GM12878 (cell line): ENCODE data around the gene MAST2.

Source experiments
- ETV6 ChIP-seq, 2 experiments: fragments of 450-650 bp in 1 of 2; IDR thresholded peaks in 1 of 2; conservative IDR thresholded peaks in 1 of 2; 2 replicates each; pipeline ENCODE4 v1.6.1; 2014; ENCODE audit warnings: antibody characterized with exemption in 1 of 2, borderline replicate concordance in 1 of 2, low read depth in 1 of 2, mild to moderate bottlenecking in 1 of 2, moderate library complexity in 1 of 2
- TF ChIP-seq, protein P1 (sequence below): IDR thresholded peaks from 2 replicates; pipeline ENCODE4 v1.6.1; 2011; ENCODE audit warnings: mild to moderate bottlenecking, low read depth, low read length, moderate library complexity; ENCODE audit not compliant: insufficient replicate concordance
- TF ChIP-seq, protein P2 (sequence below): IDR thresholded peaks from 2 replicates; pipeline ENCODE4 v1.6.1; 2012; ENCODE audit warnings: low read depth, low read length, improper control_type of control experiment
- TF ChIP-seq, protein P3 (sequence below): fragments of 450-650 bp; formaldehyde crosslinking; IDR thresholded peaks from 2 replicates; pipeline ENCODE4 v1.5.0; 2022; ENCODE audit warnings: mild to moderate bottlenecking, missing genetic modification characterization
- TF ChIP-seq, protein P4 (sequence below): IDR thresholded peaks from 2 replicates; pipeline ENCODE4 v1.6.1; 2012; ENCODE audit warnings: mild to moderate bottlenecking, low read depth, low read length
- TF ChIP-seq, protein P5 (sequence below): IDR thresholded peaks from 2 replicates; pipeline ENCODE4 v1.6.1; 2012; ENCODE audit warnings: low read length, inconsistent platforms
- TF ChIP-seq, protein P6 (sequence below), 3 experiments: IDR thresholded peaks in 2 of 3; conservative IDR thresholded peaks in 1 of 3; 2 replicates each; pipeline ENCODE4 v1.5.1; 2011; ENCODE audit warnings: low read depth in 3 of 3, low read length in 3 of 3, mild to moderate bottlenecking in 3 of 3, control low read depth in 2 of 3, moderate library complexity in 2 of 3, inconsistent platforms in 1 of 3, mixed read lengths in 1 of 3; ENCODE audit not compliant: control insufficient read depth in 2 of 3, insufficient read depth in 1 of 3; ENCODE audit errors: extremely low read depth in 1 of 3

DNA sequence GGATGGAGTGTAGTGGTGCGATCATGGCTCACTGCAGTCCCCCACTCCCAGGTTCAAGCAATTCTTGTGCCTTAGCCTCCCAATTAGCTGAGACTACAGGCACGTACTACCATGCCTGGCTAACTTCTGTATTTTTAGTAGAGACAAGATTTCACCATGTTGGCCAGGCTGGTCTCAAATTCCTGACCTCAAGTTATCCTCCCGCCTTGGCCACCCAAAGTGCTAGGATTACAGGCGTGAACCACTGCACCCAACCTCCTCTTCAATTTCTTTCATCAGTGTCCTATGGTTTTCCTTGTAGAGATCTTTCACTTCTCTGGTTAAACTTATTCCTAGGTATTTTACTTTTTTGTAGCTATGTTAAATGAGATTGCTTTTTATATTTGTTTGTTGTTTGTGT is 10.7 kb upstream of the MAST2 start:
- TF ChIP-seq, protein P1, sequence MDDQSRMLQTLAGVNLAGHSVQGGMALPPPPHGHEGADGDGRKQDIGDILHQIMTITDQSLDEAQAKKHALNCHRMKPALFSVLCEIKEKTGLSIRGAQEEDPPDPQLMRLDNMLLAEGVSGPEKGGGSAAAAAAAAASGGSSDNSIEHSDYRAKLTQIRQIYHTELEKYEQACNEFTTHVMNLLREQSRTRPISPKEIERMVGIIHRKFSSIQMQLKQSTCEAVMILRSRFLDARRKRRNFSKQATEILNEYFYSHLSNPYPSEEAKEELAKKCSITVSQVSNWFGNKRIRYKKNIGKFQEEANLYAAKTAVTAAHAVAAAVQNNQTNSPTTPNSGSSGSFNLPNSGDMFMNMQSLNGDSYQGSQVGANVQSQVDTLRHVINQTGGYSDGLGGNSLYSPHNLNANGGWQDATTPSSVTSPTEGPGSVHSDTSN = no peak
- TF ChIP-seq, protein P2, sequence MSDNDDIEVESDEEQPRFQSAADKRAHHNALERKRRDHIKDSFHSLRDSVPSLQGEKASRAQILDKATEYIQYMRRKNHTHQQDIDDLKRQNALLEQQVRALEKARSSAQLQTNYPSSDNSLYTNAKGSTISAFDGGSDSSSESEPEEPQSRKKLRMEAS = no peak
- TF ChIP-seq, protein P3, sequence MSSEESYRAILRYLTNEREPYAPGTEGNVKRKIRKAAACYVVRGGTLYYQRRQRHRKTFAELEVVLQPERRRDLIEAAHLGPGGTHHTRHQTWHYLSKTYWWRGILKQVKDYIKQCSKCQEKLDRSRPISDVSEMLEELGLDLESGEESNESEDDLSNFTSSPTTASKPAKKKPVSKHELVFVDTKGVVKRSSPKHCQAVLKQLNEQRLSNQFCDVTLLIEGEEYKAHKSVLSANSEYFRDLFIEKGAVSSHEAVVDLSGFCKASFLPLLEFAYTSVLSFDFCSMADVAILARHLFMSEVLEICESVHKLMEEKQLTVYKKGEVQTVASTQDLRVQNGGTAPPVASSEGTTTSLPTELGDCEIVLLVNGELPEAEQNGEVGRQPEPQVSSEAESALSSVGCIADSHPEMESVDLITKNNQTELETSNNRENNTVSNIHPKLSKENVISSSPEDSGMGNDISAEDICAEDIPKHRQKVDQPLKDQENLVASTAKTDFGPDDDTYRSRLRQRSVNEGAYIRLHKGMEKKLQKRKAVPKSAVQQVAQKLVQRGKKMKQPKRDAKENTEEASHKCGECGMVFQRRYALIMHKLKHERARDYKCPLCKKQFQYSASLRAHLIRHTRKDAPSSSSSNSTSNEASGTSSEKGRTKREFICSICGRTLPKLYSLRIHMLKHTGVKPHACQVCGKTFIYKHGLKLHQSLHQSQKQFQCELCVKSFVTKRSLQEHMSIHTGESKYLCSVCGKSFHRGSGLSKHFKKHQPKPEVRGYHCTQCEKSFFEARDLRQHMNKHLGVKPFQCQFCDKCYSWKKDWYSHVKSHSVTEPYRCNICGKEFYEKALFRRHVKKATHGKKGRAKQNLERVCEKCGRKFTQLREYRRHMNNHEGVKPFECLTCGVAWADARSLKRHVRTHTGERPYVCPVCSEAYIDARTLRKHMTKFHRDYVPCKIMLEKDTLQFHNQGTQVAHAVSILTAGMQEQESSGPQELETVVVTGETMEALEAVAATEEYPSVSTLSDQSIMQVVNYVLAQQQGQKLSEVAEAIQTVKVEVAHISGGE (CRISPR knock-in tag) = no peak
- TF ChIP-seq, protein P4, sequence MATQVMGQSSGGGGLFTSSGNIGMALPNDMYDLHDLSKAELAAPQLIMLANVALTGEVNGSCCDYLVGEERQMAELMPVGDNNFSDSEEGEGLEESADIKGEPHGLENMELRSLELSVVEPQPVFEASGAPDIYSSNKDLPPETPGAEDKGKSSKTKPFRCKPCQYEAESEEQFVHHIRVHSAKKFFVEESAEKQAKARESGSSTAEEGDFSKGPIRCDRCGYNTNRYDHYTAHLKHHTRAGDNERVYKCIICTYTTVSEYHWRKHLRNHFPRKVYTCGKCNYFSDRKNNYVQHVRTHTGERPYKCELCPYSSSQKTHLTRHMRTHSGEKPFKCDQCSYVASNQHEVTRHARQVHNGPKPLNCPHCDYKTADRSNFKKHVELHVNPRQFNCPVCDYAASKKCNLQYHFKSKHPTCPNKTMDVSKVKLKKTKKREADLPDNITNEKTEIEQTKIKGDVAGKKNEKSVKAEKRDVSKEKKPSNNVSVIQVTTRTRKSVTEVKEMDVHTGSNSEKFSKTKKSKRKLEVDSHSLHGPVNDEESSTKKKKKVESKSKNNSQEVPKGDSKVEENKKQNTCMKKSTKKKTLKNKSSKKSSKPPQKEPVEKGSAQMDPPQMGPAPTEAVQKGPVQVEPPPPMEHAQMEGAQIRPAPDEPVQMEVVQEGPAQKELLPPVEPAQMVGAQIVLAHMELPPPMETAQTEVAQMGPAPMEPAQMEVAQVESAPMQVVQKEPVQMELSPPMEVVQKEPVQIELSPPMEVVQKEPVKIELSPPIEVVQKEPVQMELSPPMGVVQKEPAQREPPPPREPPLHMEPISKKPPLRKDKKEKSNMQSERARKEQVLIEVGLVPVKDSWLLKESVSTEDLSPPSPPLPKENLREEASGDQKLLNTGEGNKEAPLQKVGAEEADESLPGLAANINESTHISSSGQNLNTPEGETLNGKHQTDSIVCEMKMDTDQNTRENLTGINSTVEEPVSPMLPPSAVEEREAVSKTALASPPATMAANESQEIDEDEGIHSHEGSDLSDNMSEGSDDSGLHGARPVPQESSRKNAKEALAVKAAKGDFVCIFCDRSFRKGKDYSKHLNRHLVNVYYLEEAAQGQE = no peak
- TF ChIP-seq, protein P5, sequence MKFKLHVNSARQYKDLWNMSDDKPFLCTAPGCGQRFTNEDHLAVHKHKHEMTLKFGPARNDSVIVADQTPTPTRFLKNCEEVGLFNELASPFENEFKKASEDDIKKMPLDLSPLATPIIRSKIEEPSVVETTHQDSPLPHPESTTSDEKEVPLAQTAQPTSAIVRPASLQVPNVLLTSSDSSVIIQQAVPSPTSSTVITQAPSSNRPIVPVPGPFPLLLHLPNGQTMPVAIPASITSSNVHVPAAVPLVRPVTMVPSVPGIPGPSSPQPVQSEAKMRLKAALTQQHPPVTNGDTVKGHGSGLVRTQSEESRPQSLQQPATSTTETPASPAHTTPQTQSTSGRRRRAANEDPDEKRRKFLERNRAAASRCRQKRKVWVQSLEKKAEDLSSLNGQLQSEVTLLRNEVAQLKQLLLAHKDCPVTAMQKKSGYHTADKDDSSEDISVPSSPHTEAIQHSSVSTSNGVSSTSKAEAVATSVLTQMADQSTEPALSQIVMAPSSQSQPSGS = no peak
- TF ChIP-seq, protein P6, sequence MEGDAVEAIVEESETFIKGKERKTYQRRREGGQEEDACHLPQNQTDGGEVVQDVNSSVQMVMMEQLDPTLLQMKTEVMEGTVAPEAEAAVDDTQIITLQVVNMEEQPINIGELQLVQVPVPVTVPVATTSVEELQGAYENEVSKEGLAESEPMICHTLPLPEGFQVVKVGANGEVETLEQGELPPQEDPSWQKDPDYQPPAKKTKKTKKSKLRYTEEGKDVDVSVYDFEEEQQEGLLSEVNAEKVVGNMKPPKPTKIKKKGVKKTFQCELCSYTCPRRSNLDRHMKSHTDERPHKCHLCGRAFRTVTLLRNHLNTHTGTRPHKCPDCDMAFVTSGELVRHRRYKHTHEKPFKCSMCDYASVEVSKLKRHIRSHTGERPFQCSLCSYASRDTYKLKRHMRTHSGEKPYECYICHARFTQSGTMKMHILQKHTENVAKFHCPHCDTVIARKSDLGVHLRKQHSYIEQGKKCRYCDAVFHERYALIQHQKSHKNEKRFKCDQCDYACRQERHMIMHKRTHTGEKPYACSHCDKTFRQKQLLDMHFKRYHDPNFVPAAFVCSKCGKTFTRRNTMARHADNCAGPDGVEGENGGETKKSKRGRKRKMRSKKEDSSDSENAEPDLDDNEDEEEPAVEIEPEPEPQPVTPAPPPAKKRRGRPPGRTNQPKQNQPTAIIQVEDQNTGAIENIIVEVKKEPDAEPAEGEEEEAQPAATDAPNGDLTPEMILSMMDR (IDR thresholded peaks at IDR 0.05 in 2 of 3, conservative IDR thresholded peaks at IDR 0.05 in 1 of 3; ENCODE audit: control insufficient read depth in 2 of 3, extremely low read depth in 1 of 3, insufficient read depth in 1 of 3, low read depth in 3 of 3, low read length in 3 of 3) = no peak
- no peak for TF ChIP-seq ETV6 (conservative IDR thresholded peaks at IDR 0.05 in 1 of 2, IDR thresholded peaks at IDR 0.05 in 1 of 2; ENCODE audit: borderline replicate concordance in 1 of 2, low read depth in 1 of 2)
